ENCODE results near the gene PLA2G1B. TPM values are rescaled to one million over a fixed set of nuclear protein-coding genes. Genes with fewer than 3 reads are reported as not detected.
A peak's percentile ranks its signal among the peaks of the same experiment; 100 is the strongest.

The PLA2G1B gene
- total and polyA plus RNA-seq, 12 donors: 1.3 to 18.7 (median 4.9) TPM; not detected in 1

- Histone ChIP-seq H3K9me3 (replicated peaks in 1 of 3) (no peaks in the 10 kb centered on the region), H3K36me3 (replicated peaks in 1 of 2) (no peaks in the 10 kb centered on the region), H3K4me3 (no peak overlapping the region), H3K27me3 (no peaks in the 10 kb centered on the region), H3K4me1 (replicated peaks in 1 of 2) (peaks cover 16 to 23% of the 10 kb centered on the region in 2 donors), H3K27ac (no peak overlapping the region)
- TF ChIP-seq CTCF (IDR thresholded peaks at IDR 0.05): no peak
- no peak for TF ChIP-seq POLR2A (IDR thresholded peaks at IDR 0.05)
- 83 to 89% (median 87%) methylated on average over 7 to 9 of the region's 9 CpGs for WGBS, 4 donors
- DNase-seq: no peak
- intact Hi-C loops (cut with DNase I): no loop called here
These were observed 35.8 kb upstream of the PLA2G1B start for GRCh38 chr12:120363274-120363855.

- H3K27me3 ChIP-seq: no peaks in the 10 kb centered on the region
- 83 to 88% (median 85%) methylated on average over 10 to 14 of the region's 14 CpGs for WGBS, 4 donors
These were observed 35.1 kb upstream of the PLA2G1B start for GRCh38 chr12:120362516-120363273.

GRCh38 chr12:120361506-120362208 lies 34.1 kb upstream of the PLA2G1B start:
- H3K9me3 ChIP-seq (replicated peaks in 1 of 3): no peaks in the 10 kb centered on the region
- peak; percentile 54 to 55 for TF ChIP-seq POLR2A (IDR thresholded peaks at IDR 0.05)
- TF ChIP-seq CTCF (IDR thresholded peaks at IDR 0.05): no peak
- H3K36me3 ChIP-seq (replicated peaks in 1 of 2): no peaks in the 10 kb centered on the region
- peak overlapping the region in 3 of 5 donors; percentile 13 to 77 (median 24) for H3K27ac ChIP-seq
- peak overlapping the region in 1 of 4 donors; percentile 55 for H3K4me3 ChIP-seq
- peak; percentile 72 to 94 (median 79) for DNase-seq
- intact Hi-C loops (cut with DNase I): no loop called here
- no peaks in the 10 kb centered on the region for H3K27me3 ChIP-seq
- 3 to 9% (median 8%) methylated on average over 6 to 56 of the region's 56 CpGs for WGBS, 4 donors
- H3K4me1 ChIP-seq (replicated peaks in 1 of 2): peaks cover 15 to 16% of the 10 kb centered on the region in 2 donors

More at GRCh38 chr12:120362516-120363273, 35.1 kb upstream of the PLA2G1B start:
- no peaks in the 10 kb centered on the region for H3K9me3 ChIP-seq (replicated peaks in 1 of 3)
- H3K4me3 ChIP-seq: no peak overlapping the region
- DNase-seq: no peak
- H3K4me1 ChIP-seq (replicated peaks in 1 of 2): peaks cover 16% of the 10 kb centered on the region in 2 donors
- no peak for TF ChIP-seq CTCF (IDR thresholded peaks at IDR 0.05)
- no peak for TF ChIP-seq POLR2A (IDR thresholded peaks at IDR 0.05)
- H3K36me3 ChIP-seq (replicated peaks in 1 of 2): no peaks in the 10 kb centered on the region
- intact Hi-C loops (cut with DNase I): no loop called here
- peak overlapping the region in 1 of 5 donors; percentile 77 for H3K27ac ChIP-seq

- no peak for DNase-seq
- no peak overlapping the region for H3K27ac ChIP-seq
- H3K36me3 ChIP-seq (replicated peaks in 1 of 2): no peaks in the 10 kb centered on the region
- peaks cover 8 to 9% of the 10 kb centered on the region in 2 donors for H3K4me1 ChIP-seq (replicated peaks in 1 of 2)
- TF ChIP-seq CTCF (IDR thresholded peaks at IDR 0.05) (no peak), POLR2A (IDR thresholded peaks at IDR 0.05) (no peak)
- H3K4me3 ChIP-seq: no peak overlapping the region
- H3K27me3 ChIP-seq: no peaks in the 10 kb centered on the region
- WGBS, 4 donors: 84 to 100% (median 88%) methylated on average over 1 of the region's 1 CpG
- no peaks in the 10 kb centered on the region for H3K9me3 ChIP-seq (replicated peaks in 1 of 3)
- intact Hi-C loops (cut with DNase I): no loop called here
These were observed 31.5 kb upstream of the PLA2G1B start for GRCh38 chr12:120359128-120359527.

Data from adrenal gland (tissue), 12 donors.